ENCODE measurements around the gene TOM1.

DNA sequence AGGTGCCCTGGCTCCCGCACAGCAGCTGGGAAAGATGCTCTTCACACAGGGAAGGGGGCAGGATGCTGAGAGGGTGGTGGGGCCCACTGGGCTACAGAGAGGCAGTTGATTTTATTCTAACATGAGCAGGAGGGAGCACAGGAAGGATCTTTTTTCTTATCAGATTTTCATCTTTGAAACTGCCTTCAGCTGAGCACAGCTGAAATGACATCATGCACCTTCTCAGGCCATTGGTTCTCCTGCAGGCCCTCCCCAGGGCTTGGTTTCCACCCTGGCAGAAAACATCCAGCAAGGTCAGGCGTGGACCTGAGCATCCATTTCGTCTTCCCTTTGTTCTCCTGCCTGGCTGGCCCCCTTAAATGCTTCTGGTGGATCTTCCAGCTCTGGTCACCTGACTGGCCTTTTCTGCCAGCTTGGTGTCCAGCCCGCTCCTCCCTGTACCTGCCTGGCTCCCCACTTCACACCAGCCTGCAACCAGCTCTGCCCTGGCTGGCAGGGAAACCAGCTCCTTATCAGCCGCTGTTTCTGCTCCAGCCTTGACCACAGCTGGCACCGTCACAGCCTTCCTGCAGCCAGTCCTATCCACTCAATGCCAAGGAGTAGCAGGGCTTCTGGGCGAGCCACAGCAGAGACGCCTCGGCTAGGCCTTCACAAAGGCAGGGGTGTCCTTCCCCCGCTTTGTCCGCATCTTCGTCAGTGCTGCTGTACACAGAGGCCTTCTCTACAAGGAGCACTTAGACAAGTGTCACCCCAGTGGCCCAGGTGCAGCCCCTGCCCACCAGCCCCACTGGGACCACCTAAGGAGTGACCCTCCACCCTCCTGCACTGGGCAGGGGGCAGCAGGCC lies 36.5 kb downstream of the TOM1 start:
- TF ChIP-seq, protein P1, sequence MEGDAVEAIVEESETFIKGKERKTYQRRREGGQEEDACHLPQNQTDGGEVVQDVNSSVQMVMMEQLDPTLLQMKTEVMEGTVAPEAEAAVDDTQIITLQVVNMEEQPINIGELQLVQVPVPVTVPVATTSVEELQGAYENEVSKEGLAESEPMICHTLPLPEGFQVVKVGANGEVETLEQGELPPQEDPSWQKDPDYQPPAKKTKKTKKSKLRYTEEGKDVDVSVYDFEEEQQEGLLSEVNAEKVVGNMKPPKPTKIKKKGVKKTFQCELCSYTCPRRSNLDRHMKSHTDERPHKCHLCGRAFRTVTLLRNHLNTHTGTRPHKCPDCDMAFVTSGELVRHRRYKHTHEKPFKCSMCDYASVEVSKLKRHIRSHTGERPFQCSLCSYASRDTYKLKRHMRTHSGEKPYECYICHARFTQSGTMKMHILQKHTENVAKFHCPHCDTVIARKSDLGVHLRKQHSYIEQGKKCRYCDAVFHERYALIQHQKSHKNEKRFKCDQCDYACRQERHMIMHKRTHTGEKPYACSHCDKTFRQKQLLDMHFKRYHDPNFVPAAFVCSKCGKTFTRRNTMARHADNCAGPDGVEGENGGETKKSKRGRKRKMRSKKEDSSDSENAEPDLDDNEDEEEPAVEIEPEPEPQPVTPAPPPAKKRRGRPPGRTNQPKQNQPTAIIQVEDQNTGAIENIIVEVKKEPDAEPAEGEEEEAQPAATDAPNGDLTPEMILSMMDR (IDR thresholded peaks at IDR 0.05; ENCODE audit: low read depth, low read length, missing input control) = no peak
- no peak for TF ChIP-seq RXRA (IDR thresholded peaks at IDR 0.05)
- no peak for TF ChIP-seq EGR1 (IDR thresholded peaks at IDR 0.05; ENCODE audit: low read depth in 2 of 2)
- TF ChIP-seq RAD21 (IDR thresholded peaks at IDR 0.05) = no peak
- no peak for TF ChIP-seq TAF1 (conservative IDR thresholded peaks at IDR 0.05)
- TF ChIP-seq FOXA1 (IDR thresholded peaks at IDR 0.05) = no peak
- TF ChIP-seq, protein P2, sequence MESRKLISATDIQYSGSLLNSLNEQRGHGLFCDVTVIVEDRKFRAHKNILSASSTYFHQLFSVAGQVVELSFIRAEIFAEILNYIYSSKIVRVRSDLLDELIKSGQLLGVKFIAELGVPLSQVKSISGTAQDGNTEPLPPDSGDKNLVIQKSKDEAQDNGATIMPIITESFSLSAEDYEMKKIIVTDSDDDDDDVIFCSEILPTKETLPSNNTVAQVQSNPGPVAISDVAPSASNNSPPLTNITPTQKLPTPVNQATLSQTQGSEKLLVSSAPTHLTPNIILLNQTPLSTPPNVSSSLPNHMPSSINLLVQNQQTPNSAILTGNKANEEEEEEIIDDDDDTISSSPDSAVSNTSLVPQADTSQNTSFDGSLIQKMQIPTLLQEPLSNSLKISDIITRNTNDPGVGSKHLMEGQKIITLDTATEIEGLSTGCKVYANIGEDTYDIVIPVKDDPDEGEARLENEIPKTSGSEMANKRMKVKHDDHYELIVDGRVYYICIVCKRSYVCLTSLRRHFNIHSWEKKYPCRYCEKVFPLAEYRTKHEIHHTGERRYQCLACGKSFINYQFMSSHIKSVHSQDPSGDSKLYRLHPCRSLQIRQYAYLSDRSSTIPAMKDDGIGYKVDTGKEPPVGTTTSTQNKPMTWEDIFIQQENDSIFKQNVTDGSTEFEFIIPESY (IDR thresholded peaks at IDR 0.05) = no peak
- TF ChIP-seq, protein P3, sequence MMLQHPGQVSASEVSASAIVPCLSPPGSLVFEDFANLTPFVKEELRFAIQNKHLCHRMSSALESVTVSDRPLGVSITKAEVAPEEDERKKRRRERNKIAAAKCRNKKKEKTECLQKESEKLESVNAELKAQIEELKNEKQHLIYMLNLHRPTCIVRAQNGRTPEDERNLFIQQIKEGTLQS (IDR thresholded peaks at IDR 0.05) = no peak
- TF ChIP-seq, protein P4, sequence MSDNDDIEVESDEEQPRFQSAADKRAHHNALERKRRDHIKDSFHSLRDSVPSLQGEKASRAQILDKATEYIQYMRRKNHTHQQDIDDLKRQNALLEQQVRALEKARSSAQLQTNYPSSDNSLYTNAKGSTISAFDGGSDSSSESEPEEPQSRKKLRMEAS (IDR thresholded peaks at IDR 0.05) = no peak

Data from liver (tissue), 3 donors.